Liver (tissue), 9 donors: ENCODE results near the gene LHCGR. TPM values are rescaled to one million over a fixed set of nuclear protein-coding genes. Genes with fewer than 3 reads are reported as not detected.

Source experiments
- DNase-seq: peaks from one replicate; pipeline ENCODE4 v3.0.0-alpha.2; 2017; ENCODE audit warnings: low spot score
- H3K27ac ChIP-seq, 2 donors: one replicate each; pipeline ENCODE4 v1.7.0; 2013; ENCODE audit warnings: inconsistent platforms in 2 of 2, low read length in 2 of 2, control low read depth in 1 of 2, low read depth in 1 of 2, mild to moderate bottlenecking in 1 of 2
- H3K27me3 ChIP-seq, 4 donors: one replicate each; pipeline versions ENCODE4 v1.6.1 to v1.7.0; 2013; ENCODE audit warnings: low read length in 3 of 4, inconsistent platforms in 1 of 4, mild to moderate bottlenecking in 1 of 4, moderate library complexity in 1 of 4; ENCODE audit not compliant: control insufficient read depth in 4 of 4, insufficient read depth in 4 of 4
- H3K36me3 ChIP-seq, 4 donors: one replicate each; pipeline versions ENCODE4 v1.6.1 to v1.7.0; 2013; ENCODE audit warnings: low read length in 3 of 4, mild to moderate bottlenecking in 3 of 4, low read depth in 1 of 4, moderate library complexity in 1 of 4; ENCODE audit not compliant: control insufficient read depth in 4 of 4, insufficient read depth in 3 of 4
- H3K4me1 ChIP-seq, 4 donors: one replicate each; pipeline versions ENCODE4 v1.6.1 to v1.7.0; 2013; ENCODE audit warnings: low read length in 3 of 4, mild to moderate bottlenecking in 3 of 4, moderate library complexity in 1 of 4; ENCODE audit not compliant: control insufficient read depth in 4 of 4, insufficient read depth in 4 of 4
- H3K4me3 ChIP-seq, 3 donors: one replicate each; pipeline versions ENCODE4 v1.6.1 to v1.7.0; 2013; ENCODE audit warnings: low read length in 3 of 3, control low read depth in 1 of 3, low read depth in 1 of 3, mild to moderate bottlenecking in 1 of 3
- H3K9ac ChIP-seq, 2 donors: one replicate each; pipeline ENCODE4 v1.7.0; 2013; ENCODE audit warnings: low read length in 2 of 2, mild to moderate bottlenecking in 2 of 2, moderate library complexity in 2 of 2, control low read depth in 1 of 2, low read depth in 1 of 2
- H3K9me3 ChIP-seq, 4 donors: one replicate each; pipeline versions ENCODE4 v1.6.1 to v1.7.0; 2013; ENCODE audit warnings: low read length in 3 of 4; ENCODE audit not compliant: control insufficient read depth in 4 of 4
- EGR1 ChIP-seq, 2 donors: IDR thresholded peaks; 2 replicates each; pipeline ENCODE4 v1.6.1; 2016 to 2018; ENCODE audit warnings: antibody characterized with exemption in 2 of 2, low read depth in 2 of 2
- FOXA1 ChIP-seq: IDR thresholded peaks from 2 replicates; pipeline ENCODE4 v1.6.1; 2016; ENCODE audit warnings: antibody characterized with exemption
- FOXA2 ChIP-seq: IDR thresholded peaks from 2 replicates; pipeline ENCODE4 v1.6.1; 2016; ENCODE audit warnings: antibody characterized with exemption
- GABPA ChIP-seq, 2 donors: IDR thresholded peaks in 1 of 2; conservative IDR thresholded peaks in 1 of 2; 2 replicates each; pipeline ENCODE4 v1.6.1; 2016; ENCODE audit warnings: antibody characterized with exemption in 2 of 2, mild to moderate bottlenecking in 1 of 2, moderate library complexity in 1 of 2
- HNF4A ChIP-seq, 2 donors: conservative IDR thresholded peaks; 2 replicates each; pipeline ENCODE4 v1.6.1; 2016; ENCODE audit warnings: antibody characterized with exemption in 2 of 2, mild to moderate bottlenecking in 2 of 2
- HNF4G ChIP-seq: IDR thresholded peaks from 2 replicates; pipeline ENCODE4 v1.6.1; 2016; ENCODE audit warnings: antibody characterized with exemption
- JUND ChIP-seq, 2 donors: IDR thresholded peaks; 2 replicates each; pipeline ENCODE4 v1.6.1; 2016; ENCODE audit warnings: antibody characterized with exemption in 2 of 2
- RAD21 ChIP-seq, 2 donors: IDR thresholded peaks; 2 replicates each; pipeline ENCODE4 v1.6.1; 2016; ENCODE audit warnings: antibody characterized with exemption in 2 of 2, mild to moderate bottlenecking in 2 of 2
- RXRA ChIP-seq, 2 donors: IDR thresholded peaks; 2 replicates each; pipeline ENCODE4 v1.6.1; 2017 to 2018; ENCODE audit warnings: antibody characterized with exemption in 2 of 2, mild to moderate bottlenecking in 1 of 2
- SP1 ChIP-seq: IDR thresholded peaks from 2 replicates; pipeline ENCODE4 v1.6.1; 2018; ENCODE audit warnings: antibody characterized with exemption, mild to moderate bottlenecking
- TAF1 ChIP-seq: conservative IDR thresholded peaks from 2 replicates; pipeline ENCODE4 v1.6.1; 2016; ENCODE audit warnings: antibody characterized with exemption, mild to moderate bottlenecking
- YY1 ChIP-seq: IDR thresholded peaks from 2 replicates; pipeline ENCODE4 v1.6.1; 2016; ENCODE audit warnings: antibody characterized with exemption, mild to moderate bottlenecking
- WGBS: extraction: QIAGEN DNeasy Blood & Tissue Kit; methylation state at CpG from one replicate; pipeline ENCODE4 v1.1.7; 2013; 5-methylcytosine and 5-hydroxymethylcytosine counted together
- polyA plus RNA-seq, 2 donors: library from polyadenylated mRNA; stranded (reverse) in 1 of 2; unstranded in 1 of 2; fragments of 200-250 nt in 1 of 2; fragments of >200 nt in 1 of 2; fragmentation: Nextera tagmentation in 1 of 2; extraction: Ambion mirVana in 1 of 2; gene quantifications; one replicate each; pipeline versions ENCODE4 v1.2.1 to v1.2.3, GENCODE V29; 2013 to 2015
- total RNA-seq, 2 donors: library from RNA; depleted of rRNA; stranded (reverse); fragments of >200 nt; gene quantifications; one replicate each; pipeline ENCODE4 v1.2.3, GENCODE V29; 2014
- TF ChIP-seq, protein P1 (sequence below): fragments of 150-350 bp; IDR thresholded peaks from 2 replicates; pipeline ENCODE4 v1.5.1; 2017; ENCODE audit warnings: improper control_type of control experiment, low read depth, low read length; ENCODE audit not compliant: missing input control
- TF ChIP-seq, protein P2 (sequence below): IDR thresholded peaks from 2 replicates; pipeline ENCODE4 v1.6.1; 2016; ENCODE audit warnings: antibody characterized with exemption, mild to moderate bottlenecking
- TF ChIP-seq, protein P3 (sequence below): IDR thresholded peaks from 2 replicates; pipeline ENCODE4 v1.6.1; 2016; ENCODE audit warnings: antibody characterized with exemption
- TF ChIP-seq, protein P4 (sequence below): IDR thresholded peaks from 2 replicates; pipeline ENCODE4 v1.6.1; 2016; ENCODE audit warnings: antibody characterized with exemption
- donor health status: healthy.
- donor health status: healthy.
- donor health status: healthy.
- donor health status: healthy.
- donor health status: healthy.

Gene LHCGR
- total and polyA plus RNA-seq, 4 donors, result not detected

DNA sequence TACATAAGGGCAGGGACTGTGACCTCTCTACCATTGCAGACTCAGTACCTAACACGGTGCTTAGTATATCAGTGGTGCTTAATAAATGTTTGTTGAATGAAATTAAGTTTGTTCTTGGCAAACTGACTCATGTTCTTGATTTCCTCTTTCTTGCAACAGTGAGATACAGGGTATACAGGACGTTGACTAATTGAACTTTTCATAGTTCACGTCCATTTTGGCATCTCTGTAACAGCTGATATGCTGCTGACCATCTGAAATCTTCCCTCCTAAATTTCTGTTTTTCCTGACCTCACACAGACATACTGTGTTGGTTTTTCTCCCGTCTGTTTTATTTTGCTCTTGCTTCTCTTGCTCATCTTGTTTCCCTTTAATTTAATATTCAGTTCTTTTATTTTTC lies 44.2 kb downstream of the LHCGR start:
- Histone ChIP-seq H3K4me1 (no peaks in the 10 kb centered on the region), H3K27ac (no peak overlapping the region), H3K9me3 (no peaks in the 10 kb centered on the region), H3K36me3 (no peaks in the 10 kb centered on the region), H3K4me3 (no peak overlapping the region), H3K9ac (no peak overlapping the region), H3K27me3 (no peaks in the 10 kb centered on the region)
- TF ChIP-seq RAD21 (IDR thresholded peaks at IDR 0.05) (no peak), FOXA2 (no peak), EGR1 (IDR thresholded peaks at IDR 0.05; ENCODE audit: low read depth in 2 of 2) (no peak), SP1 (no peak), RXRA (IDR thresholded peaks at IDR 0.05) (no peak), TAF1 (no peak), JUND (IDR thresholded peaks at IDR 0.05) (no peak)
- TF ChIP-seq, protein P1, sequence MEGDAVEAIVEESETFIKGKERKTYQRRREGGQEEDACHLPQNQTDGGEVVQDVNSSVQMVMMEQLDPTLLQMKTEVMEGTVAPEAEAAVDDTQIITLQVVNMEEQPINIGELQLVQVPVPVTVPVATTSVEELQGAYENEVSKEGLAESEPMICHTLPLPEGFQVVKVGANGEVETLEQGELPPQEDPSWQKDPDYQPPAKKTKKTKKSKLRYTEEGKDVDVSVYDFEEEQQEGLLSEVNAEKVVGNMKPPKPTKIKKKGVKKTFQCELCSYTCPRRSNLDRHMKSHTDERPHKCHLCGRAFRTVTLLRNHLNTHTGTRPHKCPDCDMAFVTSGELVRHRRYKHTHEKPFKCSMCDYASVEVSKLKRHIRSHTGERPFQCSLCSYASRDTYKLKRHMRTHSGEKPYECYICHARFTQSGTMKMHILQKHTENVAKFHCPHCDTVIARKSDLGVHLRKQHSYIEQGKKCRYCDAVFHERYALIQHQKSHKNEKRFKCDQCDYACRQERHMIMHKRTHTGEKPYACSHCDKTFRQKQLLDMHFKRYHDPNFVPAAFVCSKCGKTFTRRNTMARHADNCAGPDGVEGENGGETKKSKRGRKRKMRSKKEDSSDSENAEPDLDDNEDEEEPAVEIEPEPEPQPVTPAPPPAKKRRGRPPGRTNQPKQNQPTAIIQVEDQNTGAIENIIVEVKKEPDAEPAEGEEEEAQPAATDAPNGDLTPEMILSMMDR, result no peak
- TF ChIP-seq, protein P2, sequence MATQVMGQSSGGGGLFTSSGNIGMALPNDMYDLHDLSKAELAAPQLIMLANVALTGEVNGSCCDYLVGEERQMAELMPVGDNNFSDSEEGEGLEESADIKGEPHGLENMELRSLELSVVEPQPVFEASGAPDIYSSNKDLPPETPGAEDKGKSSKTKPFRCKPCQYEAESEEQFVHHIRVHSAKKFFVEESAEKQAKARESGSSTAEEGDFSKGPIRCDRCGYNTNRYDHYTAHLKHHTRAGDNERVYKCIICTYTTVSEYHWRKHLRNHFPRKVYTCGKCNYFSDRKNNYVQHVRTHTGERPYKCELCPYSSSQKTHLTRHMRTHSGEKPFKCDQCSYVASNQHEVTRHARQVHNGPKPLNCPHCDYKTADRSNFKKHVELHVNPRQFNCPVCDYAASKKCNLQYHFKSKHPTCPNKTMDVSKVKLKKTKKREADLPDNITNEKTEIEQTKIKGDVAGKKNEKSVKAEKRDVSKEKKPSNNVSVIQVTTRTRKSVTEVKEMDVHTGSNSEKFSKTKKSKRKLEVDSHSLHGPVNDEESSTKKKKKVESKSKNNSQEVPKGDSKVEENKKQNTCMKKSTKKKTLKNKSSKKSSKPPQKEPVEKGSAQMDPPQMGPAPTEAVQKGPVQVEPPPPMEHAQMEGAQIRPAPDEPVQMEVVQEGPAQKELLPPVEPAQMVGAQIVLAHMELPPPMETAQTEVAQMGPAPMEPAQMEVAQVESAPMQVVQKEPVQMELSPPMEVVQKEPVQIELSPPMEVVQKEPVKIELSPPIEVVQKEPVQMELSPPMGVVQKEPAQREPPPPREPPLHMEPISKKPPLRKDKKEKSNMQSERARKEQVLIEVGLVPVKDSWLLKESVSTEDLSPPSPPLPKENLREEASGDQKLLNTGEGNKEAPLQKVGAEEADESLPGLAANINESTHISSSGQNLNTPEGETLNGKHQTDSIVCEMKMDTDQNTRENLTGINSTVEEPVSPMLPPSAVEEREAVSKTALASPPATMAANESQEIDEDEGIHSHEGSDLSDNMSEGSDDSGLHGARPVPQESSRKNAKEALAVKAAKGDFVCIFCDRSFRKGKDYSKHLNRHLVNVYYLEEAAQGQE, result no peak
- 39% methylated on average over 4 of the region's 4 CpGs for WGBS
- DNase-seq, result no peak

- Histone ChIP-seq H3K27me3 (no peaks in the 10 kb centered on the region), H3K27ac (no peak overlapping the region), H3K4me3 (no peak overlapping the region), H3K36me3 (no peaks in the 10 kb centered on the region), H3K9me3 (no peaks in the 10 kb centered on the region), H3K4me1 (no peaks in the 10 kb centered on the region), H3K9ac (no peak overlapping the region)
- no peak for DNase-seq
- TF ChIP-seq RXRA (IDR thresholded peaks at IDR 0.05) (no peak), SP1 (no peak), JUND (IDR thresholded peaks at IDR 0.05) (no peak), GABPA (IDR thresholded peaks at IDR 0.05 in 1 of 2, conservative IDR thresholded peaks at IDR 0.05 in 1 of 2) (no peak), YY1 (no peak), HNF4A (conservative IDR thresholded peaks at IDR 0.05) (no peak), FOXA1 (no peak), HNF4G (no peak)
- TF ChIP-seq, protein P2, result no peak
- TF ChIP-seq, protein P3, sequence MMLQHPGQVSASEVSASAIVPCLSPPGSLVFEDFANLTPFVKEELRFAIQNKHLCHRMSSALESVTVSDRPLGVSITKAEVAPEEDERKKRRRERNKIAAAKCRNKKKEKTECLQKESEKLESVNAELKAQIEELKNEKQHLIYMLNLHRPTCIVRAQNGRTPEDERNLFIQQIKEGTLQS, result no peak
- TF ChIP-seq, protein P4, sequence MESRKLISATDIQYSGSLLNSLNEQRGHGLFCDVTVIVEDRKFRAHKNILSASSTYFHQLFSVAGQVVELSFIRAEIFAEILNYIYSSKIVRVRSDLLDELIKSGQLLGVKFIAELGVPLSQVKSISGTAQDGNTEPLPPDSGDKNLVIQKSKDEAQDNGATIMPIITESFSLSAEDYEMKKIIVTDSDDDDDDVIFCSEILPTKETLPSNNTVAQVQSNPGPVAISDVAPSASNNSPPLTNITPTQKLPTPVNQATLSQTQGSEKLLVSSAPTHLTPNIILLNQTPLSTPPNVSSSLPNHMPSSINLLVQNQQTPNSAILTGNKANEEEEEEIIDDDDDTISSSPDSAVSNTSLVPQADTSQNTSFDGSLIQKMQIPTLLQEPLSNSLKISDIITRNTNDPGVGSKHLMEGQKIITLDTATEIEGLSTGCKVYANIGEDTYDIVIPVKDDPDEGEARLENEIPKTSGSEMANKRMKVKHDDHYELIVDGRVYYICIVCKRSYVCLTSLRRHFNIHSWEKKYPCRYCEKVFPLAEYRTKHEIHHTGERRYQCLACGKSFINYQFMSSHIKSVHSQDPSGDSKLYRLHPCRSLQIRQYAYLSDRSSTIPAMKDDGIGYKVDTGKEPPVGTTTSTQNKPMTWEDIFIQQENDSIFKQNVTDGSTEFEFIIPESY, result no peak
- 72% methylated on average over 7 of the region's 7 CpGs for WGBS
Measured at GRCh38 chr2:48709096-48710034, 46.2 kb downstream of the LHCGR start.
